B cell (primary cell): ENCODE results near the gene HOXA5. TPM values are rescaled to one million over a fixed set of nuclear protein-coding genes. Genes with fewer than 3 reads are reported as not detected.

ENCODE experiments used
- ATAC-seq: fragments of 200-7000 bp; cut with Tn5 transposase; one replicate; pipeline ENCODE4 v1.10.0; 2021; ENCODE audit warnings: low read depth, mild to moderate bottlenecking, moderate number of reproducible peaks, moderate library complexity
- CTCF ChIA-PET: fragments of 350-600 bp; sonication (Branson Sonifier 250); formaldehyde crosslinking; loops from one replicate; lab custom pipeline; 2021; ENCODE audit warnings: antibody characterized with exemption, inconsistent platforms; lab: Charles Lee
- POLR2A ChIA-PET: fragments of 350-600 bp; sonication (Branson Sonifier 250); formaldehyde crosslinking; loops from one replicate; lab custom pipeline; 2021; ENCODE audit warnings: antibody characterized with exemption; lab: Charles Lee
- DNase-seq: peaks from one replicate; pipeline ENCODE4 v3.0.0; 2013
- H2AFZ ChIP-seq: 2 replicates; pipeline ENCODE4 v1.6.1; 2012; ENCODE audit warnings: mild to moderate bottlenecking, low read depth, low read length; ENCODE audit not compliant: insufficient read depth, poor library complexity, severe bottlenecking
- H3K27ac ChIP-seq, 2 donors: 1 replicate in 1 of 2; 2 replicates in 1 of 2; pipeline ENCODE4 v1.5.1; 2012 to 2013; ENCODE audit warnings: low read length in 2 of 2, mild to moderate bottlenecking in 2 of 2, moderate library complexity in 1 of 2
- H3K27me3 ChIP-seq, 4 experiments: fragments of 200-600 bp in 1 of 4; sonication (generic) in 1 of 4; replicated peaks in 1 of 4; 1 replicate in 2 of 4; 2 replicates in 2 of 4; pipeline versions ENCODE4 v1.6.1 to v1.7.0; 2013 to 2016; ENCODE audit warnings: low read length in 3 of 4, mild to moderate bottlenecking in 2 of 4, mixed read lengths in 1 of 4, moderate library complexity in 1 of 4; ENCODE audit not compliant: insufficient read depth in 4 of 4, control insufficient read depth in 3 of 4; ENCODE audit errors: control extremely low read depth in 1 of 4
- H3K36me3 ChIP-seq, 2 experiments: replicated peaks in 1 of 2; 1 replicate in 1 of 2; 2 replicates in 1 of 2; pipeline versions ENCODE4 v1.6.1 to v1.7.1; 2013; ENCODE audit warnings: low read length in 1 of 2; ENCODE audit not compliant: insufficient read depth in 2 of 2, control insufficient read depth in 1 of 2; ENCODE audit errors: control extremely low read depth in 1 of 2, extremely low read depth in 1 of 2
- H3K4me1 ChIP-seq, 2 donors: fragments of 200-600 bp in 1 of 2; sonication (generic) in 1 of 2; 1 replicate in 1 of 2; 2 replicates in 1 of 2; pipeline versions ENCODE4 v1.5.1 to v1.6.1; 2013 to 2017; ENCODE audit warnings: low read length in 2 of 2; ENCODE audit not compliant: control insufficient read depth in 2 of 2, insufficient read depth in 2 of 2
- H3K4me2 ChIP-seq: replicated peaks from 2 replicates; pipeline ENCODE3; 2012; ENCODE audit warnings: mild to moderate bottlenecking, low read depth, low read length; ENCODE audit not compliant: poor library complexity, severe bottlenecking
- H3K4me3 ChIP-seq, 5 experiments: fragments of 200-600 bp in 1 of 5; sonication (generic) in 1 of 5; 1 replicate in 3 of 5; 2 replicates in 2 of 5; pipeline versions ENCODE4 v1.5.1 to v1.7.0; 2011 to 2016; ENCODE audit warnings: low read length in 4 of 5, mild to moderate bottlenecking in 4 of 5, low read depth in 2 of 5, control low read depth in 1 of 5, moderate library complexity in 1 of 5; ENCODE audit not compliant: insufficient read depth in 1 of 5; ENCODE audit errors: control extremely low read depth in 1 of 5, extremely low read depth in 1 of 5
- H3K79me2 ChIP-seq: fragments of 200-600 bp; sonication (generic); one replicate; pipeline ENCODE4 v1.6.0; 2016; ENCODE audit warnings: low read length; ENCODE audit not compliant: control insufficient read depth, insufficient read depth
- H3K9ac ChIP-seq: fragments of 200-600 bp; sonication (generic); 2 replicates; pipeline ENCODE4 v1.6.1; 2017; ENCODE audit warnings: mild to moderate bottlenecking, low read length, moderate library complexity
- H3K9me3 ChIP-seq, 3 donors: one replicate each; pipeline versions ENCODE4 v1.6.1 to v1.7.1; 2013; ENCODE audit warnings: low read length in 2 of 3; ENCODE audit not compliant: control insufficient read depth in 2 of 3, insufficient read depth in 1 of 3; ENCODE audit errors: control extremely low read depth in 1 of 3
- H4K20me1 ChIP-seq: 2 replicates; pipeline ENCODE4 v1.6.0; 2012; ENCODE audit warnings: mild to moderate bottlenecking, low read length; ENCODE audit not compliant: insufficient read depth, control insufficient read depth, poor library complexity, severe bottlenecking
- H3K27ac Mint-ChIP-seq: one replicate; pipeline ENCODE4 v1.8.0; 2021; ENCODE audit warnings: mixed read lengths
- H3K27me3 Mint-ChIP-seq: one replicate; pipeline ENCODE4 v1.8.0; 2021; ENCODE audit warnings: mixed read lengths
- H3K4me1 Mint-ChIP-seq: one replicate; pipeline ENCODE4 v1.8.0; 2021; ENCODE audit warnings: mixed read lengths
- H3K4me3 Mint-ChIP-seq: one replicate; pipeline ENCODE4 v1.8.0; 2021; ENCODE audit warnings: mixed read lengths
- H3K9me3 Mint-ChIP-seq: one replicate; pipeline ENCODE4 v1.8.0; 2022; ENCODE audit warnings: mixed read lengths; ENCODE audit not compliant: insufficient read depth
- EZH2 ChIP-seq: IDR thresholded peaks from 2 replicates; pipeline ENCODE4 v1.6.1; 2012; ENCODE audit warnings: borderline replicate concordance, low read depth, mild to moderate bottlenecking, moderate library complexity, low read length; ENCODE audit not compliant: insufficient read depth, poor library complexity, severe bottlenecking
- WGBS: methylation state at CpG from one replicate; pipeline ENCODE4 v1.1.5; 2013; ENCODE audit warnings: missing lambda C conversion rate; ENCODE audit not compliant: insufficient coverage; 5-methylcytosine and 5-hydroxymethylcytosine counted together
- intact Hi-C: fragments of 100-400 bp; cut with micrococcal nuclease; formaldehyde crosslinking; loops from one replicate; pipeline ENCODE4 v1.10.0; 2022
- polyA plus RNA-seq: library from polyadenylated mRNA; depleted of rRNA; stranded (reverse); fragments of >200 nt; gene quantifications from 2 replicates; pipeline ENCODE4 v1.2.3, GENCODE V29; 2012
- total RNA-seq, 2 donors: library from RNA; stranded (reverse); fragments of 120-200 nt in 1 of 2; gene quantifications; 1 replicate in 1 of 2; 2 replicates in 1 of 2; pipeline versions ENCODE4 v1.2.3 to v1.2.4, GENCODE V29; 2013 to 2022
- TF ChIP-seq, protein P1 (sequence below): fragments of 200-600 bp; IDR thresholded peaks from one replicate; pipeline ENCODE4 v1.8.0; 2022; ENCODE audit warnings: antibody characterized with exemption, mild to moderate bottlenecking

Gene HOXA5
- total and polyA plus RNA-seq, 2 donors (not counting 1 experiment from before 2014, with no cell fraction given): not detected

DNA sequence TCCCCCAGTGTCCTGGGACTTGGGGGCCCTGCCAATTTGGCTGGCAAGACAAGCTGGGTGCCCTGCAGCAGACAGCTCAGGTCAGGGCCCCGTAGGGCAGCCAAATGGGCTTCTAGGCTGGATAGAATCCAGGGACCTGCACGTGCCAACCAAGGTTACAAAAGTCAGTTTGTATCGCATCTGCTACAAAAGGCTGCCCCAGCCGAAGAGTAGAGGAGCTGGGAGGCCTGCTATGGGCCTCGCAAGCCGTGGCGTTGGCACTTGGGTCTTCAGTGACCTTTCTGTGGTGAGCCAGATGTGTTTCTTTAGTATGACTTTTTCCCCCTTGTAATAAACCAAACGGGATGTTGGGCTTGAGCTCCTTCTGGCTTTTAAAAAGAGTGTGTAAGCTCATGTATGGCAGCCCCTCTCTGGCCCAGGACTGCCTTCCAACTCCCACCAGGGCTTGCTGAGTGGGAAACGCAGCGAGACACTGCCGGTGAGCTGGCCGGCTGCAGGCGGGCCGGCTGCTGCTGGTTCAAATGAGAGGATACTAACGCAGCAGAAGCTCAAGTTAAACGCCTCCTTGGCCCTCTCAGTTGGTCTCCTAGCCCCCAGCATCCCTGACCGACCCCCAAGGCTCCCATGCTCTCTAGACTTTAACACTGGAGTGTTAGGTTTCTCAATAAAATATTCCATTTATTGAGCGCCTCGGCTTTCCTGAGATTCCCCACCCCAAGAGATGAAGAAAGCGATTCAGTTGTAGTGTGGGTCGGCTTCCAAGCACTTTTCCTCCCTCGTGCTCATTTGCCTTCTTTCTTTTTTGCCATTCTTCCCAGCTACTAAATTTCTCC is 33.7 kb upstream of the HOXA5 start:
- no peaks in the 10 kb centered on the region for H3K9me3 Mint-ChIP-seq
- intact Hi-C loops: no loop called here
- CTCF ChIA-PET: interaction anchor here (0.9 to 1.7 kb wide), 5 partner anchors 9 to 27 kb away, joined by 4 to 8 read pairs (median 5); no protein-coding TSS in a partner anchor
- Histone ChIP-seq H2AFZ (no peak overlapping the region), H3K4me2 (no peak overlapping the region), H3K79me2 (no peaks in the 10 kb centered on the region), H3K36me3 (no peaks in the 10 kb centered on the region), H3K9me3 (peaks cover 0 to 51% (median 7%) of the 10 kb centered on the region in 3 donors), H3K4me1 (peaks cover 29 to 40% of the 10 kb centered on the region in 2 donors), H3K4me3 (no peak overlapping the region), H3K9ac (no peak overlapping the region), H3K27me3 (peaks cover 0 to 93% (median 70%) of the 10 kb centered on the region in 4 experiments), H4K20me1 (no peaks in the 10 kb centered on the region), H3K27ac (no peak overlapping the region)
- H3K27ac Mint-ChIP-seq: no peak overlapping the region
- H3K27me3 Mint-ChIP-seq: peaks cover 57% of the 10 kb centered on the region
- H3K4me3 Mint-ChIP-seq: no peak overlapping the region
- ATAC-seq (no peak), DNase-seq (no peak)
- WGBS: 90% methylated on average over 18 of the region's 22 CpGs
- H3K4me1 Mint-ChIP-seq: peaks cover 14% of the 10 kb centered on the region
- TF ChIP-seq EZH2: no peak
- TF ChIP-seq, protein P1, sequence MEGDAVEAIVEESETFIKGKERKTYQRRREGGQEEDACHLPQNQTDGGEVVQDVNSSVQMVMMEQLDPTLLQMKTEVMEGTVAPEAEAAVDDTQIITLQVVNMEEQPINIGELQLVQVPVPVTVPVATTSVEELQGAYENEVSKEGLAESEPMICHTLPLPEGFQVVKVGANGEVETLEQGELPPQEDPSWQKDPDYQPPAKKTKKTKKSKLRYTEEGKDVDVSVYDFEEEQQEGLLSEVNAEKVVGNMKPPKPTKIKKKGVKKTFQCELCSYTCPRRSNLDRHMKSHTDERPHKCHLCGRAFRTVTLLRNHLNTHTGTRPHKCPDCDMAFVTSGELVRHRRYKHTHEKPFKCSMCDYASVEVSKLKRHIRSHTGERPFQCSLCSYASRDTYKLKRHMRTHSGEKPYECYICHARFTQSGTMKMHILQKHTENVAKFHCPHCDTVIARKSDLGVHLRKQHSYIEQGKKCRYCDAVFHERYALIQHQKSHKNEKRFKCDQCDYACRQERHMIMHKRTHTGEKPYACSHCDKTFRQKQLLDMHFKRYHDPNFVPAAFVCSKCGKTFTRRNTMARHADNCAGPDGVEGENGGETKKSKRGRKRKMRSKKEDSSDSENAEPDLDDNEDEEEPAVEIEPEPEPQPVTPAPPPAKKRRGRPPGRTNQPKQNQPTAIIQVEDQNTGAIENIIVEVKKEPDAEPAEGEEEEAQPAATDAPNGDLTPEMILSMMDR: no peak
- POLR2A ChIA-PET: no interaction called here

DNA sequence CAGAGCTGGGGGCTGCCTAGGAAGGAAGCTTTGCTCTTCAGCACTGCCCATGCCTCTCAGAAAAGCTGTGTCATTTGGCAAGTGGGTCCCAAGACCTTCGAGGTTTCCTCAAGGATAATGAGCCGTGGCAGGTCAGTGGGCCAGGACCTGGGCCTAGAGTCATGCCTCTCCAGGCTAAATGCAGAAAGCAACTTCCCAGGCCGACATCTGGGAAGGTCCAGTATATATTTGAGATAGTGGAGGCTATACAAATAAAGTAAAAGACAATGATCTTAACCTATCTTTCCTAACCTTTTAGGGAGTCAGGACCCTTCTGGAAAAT is 33.0 kb upstream of the HOXA5 start:
- Histone ChIP-seq H3K27me3 (peaks cover 0 to 94% (median 72%) of the 10 kb centered on the region in 4 experiments), H4K20me1 (peaks cover 5% of the 10 kb centered on the region), H3K9ac (no peak overlapping the region), H3K4me2 (no peak overlapping the region), H3K27ac (no peak overlapping the region), H3K9me3 (peaks cover 0 to 55% (median 10%) of the 10 kb centered on the region in 3 donors), H3K4me1 (peaks cover 33 to 46% of the 10 kb centered on the region in 2 donors), H2AFZ (no peak overlapping the region), H3K36me3 (no peaks in the 10 kb centered on the region), H3K4me3 (no peak overlapping the region), H3K79me2 (no peaks in the 10 kb centered on the region)
- ChIA-PET CTCF (interaction anchor here (1.7 kb wide), 2 partner anchors 16 to 19 kb away, joined by 5 read pairs; no protein-coding TSS in a partner anchor), POLR2A (no interaction called here)
- no peak for ATAC-seq
- H3K9me3 Mint-ChIP-seq: no peaks in the 10 kb centered on the region
- intact Hi-C loops: no loop called here
- WGBS: no CpG with 5 or more reads among the region's 3 CpGs
- H3K4me1 Mint-ChIP-seq: peaks cover 18% of the 10 kb centered on the region
- TF ChIP-seq EZH2: no peak
- TF ChIP-seq, protein P1: no peak
- no peak overlapping the region for H3K4me3 Mint-ChIP-seq
- H3K27ac Mint-ChIP-seq: no peak overlapping the region
- peaks cover 59% of the 10 kb centered on the region for H3K27me3 Mint-ChIP-seq
- DNase-seq: no peak
